ENCODE results near the gene EFNB3. TPM values are rescaled to one million over a fixed set of nuclear protein-coding genes. Genes with fewer than 3 reads are reported as not detected.

The EFNB3 gene
- total RNA-seq, 6 donors from 2014 or later: 0.22 to 5.0 (median 0.98) TPM

DNA sequence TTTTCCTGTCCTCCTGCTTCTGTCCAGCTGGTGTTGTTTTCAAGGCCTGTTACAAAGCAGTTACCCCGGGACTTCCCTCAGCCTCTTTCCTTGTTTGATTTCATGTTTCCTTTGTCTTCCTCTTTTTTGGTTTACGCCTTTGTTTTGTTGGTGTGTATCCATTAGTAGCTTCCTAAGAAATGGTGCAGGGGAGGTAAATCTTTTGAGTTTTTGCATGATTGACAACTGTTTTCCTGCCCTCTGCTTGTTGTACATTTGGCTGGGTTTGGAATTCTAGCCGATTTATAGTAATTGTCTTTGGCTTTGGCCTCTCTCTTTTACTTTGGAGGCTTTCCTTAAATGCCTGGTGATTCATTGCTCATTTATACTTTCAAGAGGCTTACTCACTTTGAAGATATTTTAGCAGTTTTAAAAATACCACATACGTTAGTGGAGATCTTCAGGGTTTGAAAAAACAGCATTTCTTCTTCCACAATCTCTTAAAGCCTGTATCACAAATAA is 45.4 kb downstream of the EFNB3 start:
- peaks cover 0 to 8% (median 3%) of the 10 kb centered on the region in 4 donors for H3K4me1 ChIP-seq
- DNase-seq: no peak
- H3K36me3 ChIP-seq: no peaks in the 10 kb centered on the region
- no peak overlapping the region for H3K4me3 ChIP-seq
- 46 to 57% methylated on average over 4 of the region's 4 CpGs for WGBS, 2 donors
- no peaks in the 10 kb centered on the region for H3K27me3 ChIP-seq
- H3K27ac ChIP-seq: no peak overlapping the region
- no peaks in the 10 kb centered on the region for H3K9me3 ChIP-seq
- ATAC-seq (ENCODE audit: low FRiP score in 2 of 2): no peak
- TF ChIP-seq, protein P1, sequence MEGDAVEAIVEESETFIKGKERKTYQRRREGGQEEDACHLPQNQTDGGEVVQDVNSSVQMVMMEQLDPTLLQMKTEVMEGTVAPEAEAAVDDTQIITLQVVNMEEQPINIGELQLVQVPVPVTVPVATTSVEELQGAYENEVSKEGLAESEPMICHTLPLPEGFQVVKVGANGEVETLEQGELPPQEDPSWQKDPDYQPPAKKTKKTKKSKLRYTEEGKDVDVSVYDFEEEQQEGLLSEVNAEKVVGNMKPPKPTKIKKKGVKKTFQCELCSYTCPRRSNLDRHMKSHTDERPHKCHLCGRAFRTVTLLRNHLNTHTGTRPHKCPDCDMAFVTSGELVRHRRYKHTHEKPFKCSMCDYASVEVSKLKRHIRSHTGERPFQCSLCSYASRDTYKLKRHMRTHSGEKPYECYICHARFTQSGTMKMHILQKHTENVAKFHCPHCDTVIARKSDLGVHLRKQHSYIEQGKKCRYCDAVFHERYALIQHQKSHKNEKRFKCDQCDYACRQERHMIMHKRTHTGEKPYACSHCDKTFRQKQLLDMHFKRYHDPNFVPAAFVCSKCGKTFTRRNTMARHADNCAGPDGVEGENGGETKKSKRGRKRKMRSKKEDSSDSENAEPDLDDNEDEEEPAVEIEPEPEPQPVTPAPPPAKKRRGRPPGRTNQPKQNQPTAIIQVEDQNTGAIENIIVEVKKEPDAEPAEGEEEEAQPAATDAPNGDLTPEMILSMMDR (IDR thresholded peaks at IDR 0.05): no peak
- no peak for TF ChIP-seq POLR2A (IDR thresholded peaks at IDR 0.05)

DNA sequence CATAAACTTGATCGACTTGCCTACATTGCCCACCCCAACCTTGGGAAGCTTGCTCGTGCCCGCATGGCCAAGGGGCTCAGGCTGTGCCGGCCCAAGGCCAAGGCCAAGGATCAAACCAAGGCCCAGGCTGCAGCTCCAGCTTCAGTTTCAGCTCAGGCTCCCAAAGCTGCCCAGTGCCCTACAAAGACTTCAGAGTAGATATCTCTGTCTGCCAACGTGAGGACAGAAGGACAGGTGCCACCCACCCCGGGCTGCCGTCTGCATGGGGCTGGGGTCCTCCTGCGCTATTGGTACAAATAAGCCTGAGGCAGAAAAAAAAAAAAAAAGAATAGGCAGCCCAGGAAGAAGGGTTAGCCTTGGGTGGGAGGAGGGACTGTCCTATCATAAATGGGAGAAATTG is 49.7 kb downstream of the EFNB3 start:
- Histone ChIP-seq H3K36me3 (no peaks in the 10 kb centered on the region), H3K9me3 (no peaks in the 10 kb centered on the region), H3K27me3 (no peaks in the 10 kb centered on the region), H3K27ac (no peak overlapping the region), H3K4me1 (no peaks in the 10 kb centered on the region), H3K4me3 (no peak overlapping the region)
- 98 to 99% methylated on average over 6 to 7 of the region's 8 CpGs for WGBS, 2 donors
- ATAC-seq (ENCODE audit: low FRiP score in 2 of 2) (no peak), DNase-seq (no peak)
- TF ChIP-seq EP300 (IDR thresholded peaks at IDR 0.05) (no peak), POLR2A (IDR thresholded peaks at IDR 0.05) (no peak), POLR2AphosphoS5 (IDR thresholded peaks at IDR 0.05) (no peak)
- TF ChIP-seq, protein P1 (IDR thresholded peaks at IDR 0.05): no peak

DNA sequence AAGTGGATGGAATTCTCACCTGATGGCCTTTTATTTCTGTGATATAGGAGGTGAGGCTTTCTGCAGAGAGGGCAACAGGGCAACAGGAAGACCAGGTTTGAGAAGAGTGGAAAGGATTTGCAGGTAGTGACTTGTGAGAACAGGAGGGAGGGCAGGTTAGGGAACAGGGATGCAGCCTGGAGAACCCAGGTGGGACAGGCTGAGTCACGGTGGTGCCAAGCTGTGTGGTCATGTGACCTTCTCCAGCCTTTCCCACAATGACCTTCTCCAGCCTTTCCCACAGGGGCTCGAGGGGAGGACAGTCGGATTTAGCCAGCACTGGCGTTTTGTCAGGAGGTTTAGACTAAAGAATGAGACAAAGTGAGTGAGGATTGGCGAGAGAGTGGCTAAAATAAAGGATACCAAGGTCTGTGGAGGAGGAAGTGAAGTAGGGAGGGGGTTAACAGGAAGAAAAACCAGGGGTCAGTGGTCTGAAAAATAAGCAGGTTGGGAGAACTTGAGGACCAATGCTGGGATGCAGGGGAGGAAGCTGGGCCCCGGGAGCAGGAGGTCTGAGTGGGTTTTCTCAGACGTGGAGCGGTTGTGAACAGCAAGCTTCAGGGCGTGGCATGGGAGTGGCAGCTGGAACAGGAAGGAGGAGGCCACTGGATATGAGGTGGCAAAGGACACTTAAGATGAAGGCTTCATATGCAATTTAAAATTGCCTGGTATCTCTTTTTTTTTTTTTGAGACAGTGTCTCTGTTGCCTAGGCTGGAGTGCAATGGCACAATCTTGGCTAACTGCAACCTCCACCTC is 50.3 kb downstream of the EFNB3 start:
- Histone ChIP-seq H3K4me3 (no peak overlapping the region), H3K27ac (no peak overlapping the region), H3K27me3 (no peaks in the 10 kb centered on the region), H3K36me3 (no peaks in the 10 kb centered on the region), H3K9me3 (no peaks in the 10 kb centered on the region), H3K4me1 (no peaks in the 10 kb centered on the region)
- TF ChIP-seq POLR2A (IDR thresholded peaks at IDR 0.05): no peak
- WGBS, 2 donors: 48 to 49% methylated on average over 9 of the region's 9 CpGs
- DNase-seq: no peak
- ATAC-seq (ENCODE audit: low FRiP score in 2 of 2): no peak

DNA sequence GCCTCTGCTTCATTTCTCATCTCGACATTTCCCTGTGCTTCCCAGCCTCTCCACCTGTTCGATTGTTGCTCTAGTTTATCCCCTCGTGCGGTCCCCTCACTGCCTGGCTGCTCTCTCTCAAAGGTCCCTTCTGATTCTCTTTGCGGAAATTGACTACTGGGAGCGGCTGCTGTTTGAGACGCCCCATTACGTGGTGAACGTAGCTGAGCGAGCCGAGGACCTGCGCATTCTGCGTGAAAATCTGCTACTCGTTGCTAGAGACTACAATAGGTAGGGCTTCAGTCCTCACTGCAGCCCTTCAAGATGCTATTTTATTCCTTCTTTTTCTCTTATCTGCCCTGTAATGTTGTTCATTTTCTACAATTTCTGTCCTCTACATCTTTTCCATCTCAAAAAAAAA is 52.0 kb downstream of the EFNB3 start:
- 90% methylated on average over 14 of the region's 14 CpGs for WGBS, 2 donors
- ATAC-seq (ENCODE audit: low FRiP score in 2 of 2): no peak
- H3K4me3 ChIP-seq: no peak overlapping the region

More for the DNA sequence above, 52.0 kb downstream of the EFNB3 start:
- Histone ChIP-seq H3K9me3 (no peaks in the 10 kb centered on the region), H3K36me3 (no peaks in the 10 kb centered on the region), H3K4me1 (no peaks in the 10 kb centered on the region), H3K27ac (no peak overlapping the region), H3K27me3 (no peaks in the 10 kb centered on the region)
- DNase-seq: no peak
- no peak for TF ChIP-seq POLR2AphosphoS5 (IDR thresholded peaks at IDR 0.05)
- no peak for TF ChIP-seq POLR2A (IDR thresholded peaks at IDR 0.05)
- no peak for TF ChIP-seq EP300 (IDR thresholded peaks at IDR 0.05)
- TF ChIP-seq, protein P1 (IDR thresholded peaks at IDR 0.05): no peak

Other genes with a start within 250 kb of the EFNB3 start
- gene ZBTB4, start 225.6 kb upstream of the EFNB3 start, total RNA-seq: 10 to 100 TPM; 54.4 to 90.1 (median 74.2) TPM
- gene SLC35G6, start 223.8 kb upstream of the EFNB3 start, total RNA-seq: not detected
- 100 to 1,000 TPM in 4 of 6 donors, 10 to 100 TPM in 2; 79.5 to 139 (median 112) TPM for gene POLR2A, start 220.8 kb upstream of the EFNB3 start, total RNA-seq
- gene TNFSF12, start 156.1 kb upstream of the EFNB3 start, total RNA-seq: 100 to 1,000 TPM in 1 of 6 donors, 10 to 100 TPM in 5; 32.3 to 158 (median 73.2) TPM
- 100 to 1,000 TPM in 4 of 6 donors, 10 to 100 TPM in 2; 74.2 to 226 (median 129) TPM for gene TNFSF13, start 146.5 kb upstream of the EFNB3 start, total RNA-seq
- gene SENP3, start 143.3 kb upstream of the EFNB3 start, total RNA-seq: 100 to 1,000 TPM in 1 of 6 donors, 10 to 100 TPM in 5; 54.2 to 108 (median 57.5) TPM
- 100 to 1,000 TPM in 5 of 6 donors, 10 to 100 TPM in 1; 76.5 to 500 (median 260) TPM for gene CD68, start 125.6 kb upstream of the EFNB3 start, total RNA-seq
- gene MPDU1, start 121.3 kb upstream of the EFNB3 start, total RNA-seq: 100 to 1,000 TPM in 1 of 6 donors, 10 to 100 TPM in 5; 50.6 to 121 (median 56.2) TPM
- gene SOX15, start 115.1 kb upstream of the EFNB3 start, total RNA-seq: 1 to 10 TPM in 1 of 6 donors, under 1 TPM in 2, not detected in 3; 0.63 to 1.5 (median 0.71) TPM
- gene FXR2, start 90.3 kb upstream of the EFNB3 start, total RNA-seq: 10 to 100 TPM; 35.6 to 46.1 (median 38.4) TPM
- 100 to 1,000 TPM in 1 of 6 donors, 10 to 100 TPM in 5; 66.4 to 155 (median 81.3) TPM for gene SAT2, start 77.4 kb upstream of the EFNB3 start, total RNA-seq
- gene SHBG, start 75.1 kb upstream of the EFNB3 start, total RNA-seq: under 1 TPM in 3 of 6 donors, not detected in 3; 0.34 to 0.88 (median 0.46) TPM
- gene ATP1B2, start 54.3 kb upstream of the EFNB3 start, total RNA-seq: 1 to 10 TPM in 2 of 6 donors, under 1 TPM in 2, not detected in 2; 0.46 to 2.2 (median 0.97) TPM
- gene TP53, start 17.7 kb upstream of the EFNB3 start, total RNA-seq: 10 to 100 TPM; 16.8 to 55.5 (median 21.9) TPM
- 10 to 100 TPM in 1 of 6 donors, 1 to 10 TPM in 5; 6.0 to 10.3 (median 7.8) TPM for gene WRAP53, start 16.7 kb upstream of the EFNB3 start, total RNA-seq
- gene DNAH2, start 12.5 kb downstream of the EFNB3 start, total RNA-seq: 10 to 100 TPM in 2 of 6 donors, 1 to 10 TPM in 3, under 1 TPM in 1; 0.66 to 34.6 (median 6.0) TPM
- 10 to 100 TPM; 17.5 to 68.0 (median 42.2) TPM for gene KDM6B, start 129.0 kb downstream of the EFNB3 start, total RNA-seq
- gene TMEM88, start 149.9 kb downstream of the EFNB3 start, total RNA-seq: 10 to 100 TPM in 2 of 6 donors, 1 to 10 TPM in 3, not detected in 1; 1.6 to 16.1 (median 9.3) TPM
- 100 to 1,000 TPM in 2 of 6 donors, 10 to 100 TPM in 4; 50.0 to 111 (median 75.5) TPM for gene NAA38, start 152.4 kb downstream of the EFNB3 start, total RNA-seq
- 10 to 100 TPM in 2 of 6 donors, 1 to 10 TPM in 4; 5.2 to 12.4 (median 7.3) TPM for gene CYB5D1, start 152.8 kb downstream of the EFNB3 start, total RNA-seq
- 100 to 1,000 TPM in 2 of 6 donors, 10 to 100 TPM in 4; 68.1 to 183 (median 91.3) TPM for gene CHD3, start 183.6 kb downstream of the EFNB3 start, total RNA-seq
- gene RNF227, start 211.1 kb downstream of the EFNB3 start, total RNA-seq: 10 to 100 TPM in 1 of 6 donors, 1 to 10 TPM in 5; 5.5 to 24.5 (median 6.3) TPM
- gene KCNAB3, start 224.7 kb downstream of the EFNB3 start, total RNA-seq: 1 to 10 TPM; 4.2 to 10.0 (median 5.7) TPM
- gene TRAPPC1, start 226.7 kb downstream of the EFNB3 start, total RNA-seq: 100 to 1,000 TPM in 2 of 6 donors, 10 to 100 TPM in 4; 70.4 to 148 (median 95.8) TPM
- 100 to 1,000 TPM in 2 of 6 donors, 10 to 100 TPM in 4; 50.6 to 216 (median 88.3) TPM for gene CNTROB, start 227.0 kb downstream of the EFNB3 start, total RNA-seq

Measured in upper lobe of left lung (tissue), 6 donors.